Measurements from ENCODE around the gene DENND1A.

GRCh38 chr9:123571240-123571639 is 358.7 kb downstream of the DENND1A start:
- TF ChIP-seq CTCF (IDR thresholded peaks at IDR 0.05) (no peak), POLR2AphosphoS5 (IDR thresholded peaks at IDR 0.05) (no peak)
